Measurements from ENCODE around the gene TOMM20. TPM values are rescaled to one million over a fixed set of nuclear protein-coding genes. Genes with fewer than 3 reads are reported as not detected.

The TOMM20 gene
- total RNA-seq, 1 experiment from 2014 or later = 184 TPM

- TF ChIP-seq CTCF (IDR thresholded peaks at IDR 0.05) = no peak
- TF ChIP-seq TCF7 (CRISPR knock-in tag; IDR thresholded peaks at IDR 0.05; ENCODE audit: low read depth) = no peak
- TF ChIP-seq TEAD1 (CRISPR knock-in tag; IDR thresholded peaks at IDR 0.05) = no peak
- TF ChIP-seq NR2C2 (CRISPR knock-in tag; IDR thresholded peaks at IDR 0.05) = no peak
- no peak for TF ChIP-seq ZSCAN18 (CRISPR knock-in tag; IDR thresholded peaks at IDR 0.05)
- no peak for TF ChIP-seq FOXP1 (CRISPR knock-in tag; IDR thresholded peaks at IDR 0.05; ENCODE audit: borderline replicate concordance)
- no peak for TF ChIP-seq ZNF281 (CRISPR knock-in tag; IDR thresholded peaks at IDR 0.05)
- no peak for TF ChIP-seq JAZF1 (CRISPR knock-in tag; IDR thresholded peaks at IDR 0.05)
- DNase-seq (ENCODE audit: low spot score) (no peak), ATAC-seq (no peak)
- ChIA-PET CTCF (no interaction called here), POLR2A (no interaction called here)
- Mint-ChIP-seq H3K4me3 (no peak overlapping the region), H3K4me1 (no peaks in the 10 kb centered on the region), H3K9me3 (no peaks in the 10 kb centered on the region), H3K27me3 (ENCODE audit: low read depth) (no peaks in the 10 kb centered on the region), H3K27ac (peak overlapping the region; percentile 87; the same call in 1 of the 2 replicates), H3K36me3 (peaks cover 65% of the 10 kb centered on the region)
These were observed 17.5 kb downstream of the TOMM20 start for GRCh38 chr1:235111107-235111506.

GRCh38 chr1:235108876-235109275 is 19.8 kb downstream of the TOMM20 start:
- peaks cover 11% of the 10 kb centered on the region for H3K4me1 Mint-ChIP-seq
- H3K27ac Mint-ChIP-seq = no peak overlapping the region
- TF ChIP-seq, protein P1, sequence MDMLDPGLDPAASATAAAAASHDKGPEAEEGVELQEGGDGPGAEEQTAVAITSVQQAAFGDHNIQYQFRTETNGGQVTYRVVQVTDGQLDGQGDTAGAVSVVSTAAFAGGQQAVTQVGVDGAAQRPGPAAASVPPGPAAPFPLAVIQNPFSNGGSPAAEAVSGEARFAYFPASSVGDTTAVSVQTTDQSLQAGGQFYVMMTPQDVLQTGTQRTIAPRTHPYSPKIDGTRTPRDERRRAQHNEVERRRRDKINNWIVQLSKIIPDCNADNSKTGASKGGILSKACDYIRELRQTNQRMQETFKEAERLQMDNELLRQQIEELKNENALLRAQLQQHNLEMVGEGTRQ (CRISPR knock-in tag; IDR thresholded peaks at IDR 0.05) = no peak
- TF ChIP-seq ZNF416 (CRISPR knock-in tag; IDR thresholded peaks at IDR 0.05) = no peak
- no peak for TF ChIP-seq FOXK1 (CRISPR knock-in tag; IDR thresholded peaks at IDR 0.05)
- TF ChIP-seq, protein P2, sequence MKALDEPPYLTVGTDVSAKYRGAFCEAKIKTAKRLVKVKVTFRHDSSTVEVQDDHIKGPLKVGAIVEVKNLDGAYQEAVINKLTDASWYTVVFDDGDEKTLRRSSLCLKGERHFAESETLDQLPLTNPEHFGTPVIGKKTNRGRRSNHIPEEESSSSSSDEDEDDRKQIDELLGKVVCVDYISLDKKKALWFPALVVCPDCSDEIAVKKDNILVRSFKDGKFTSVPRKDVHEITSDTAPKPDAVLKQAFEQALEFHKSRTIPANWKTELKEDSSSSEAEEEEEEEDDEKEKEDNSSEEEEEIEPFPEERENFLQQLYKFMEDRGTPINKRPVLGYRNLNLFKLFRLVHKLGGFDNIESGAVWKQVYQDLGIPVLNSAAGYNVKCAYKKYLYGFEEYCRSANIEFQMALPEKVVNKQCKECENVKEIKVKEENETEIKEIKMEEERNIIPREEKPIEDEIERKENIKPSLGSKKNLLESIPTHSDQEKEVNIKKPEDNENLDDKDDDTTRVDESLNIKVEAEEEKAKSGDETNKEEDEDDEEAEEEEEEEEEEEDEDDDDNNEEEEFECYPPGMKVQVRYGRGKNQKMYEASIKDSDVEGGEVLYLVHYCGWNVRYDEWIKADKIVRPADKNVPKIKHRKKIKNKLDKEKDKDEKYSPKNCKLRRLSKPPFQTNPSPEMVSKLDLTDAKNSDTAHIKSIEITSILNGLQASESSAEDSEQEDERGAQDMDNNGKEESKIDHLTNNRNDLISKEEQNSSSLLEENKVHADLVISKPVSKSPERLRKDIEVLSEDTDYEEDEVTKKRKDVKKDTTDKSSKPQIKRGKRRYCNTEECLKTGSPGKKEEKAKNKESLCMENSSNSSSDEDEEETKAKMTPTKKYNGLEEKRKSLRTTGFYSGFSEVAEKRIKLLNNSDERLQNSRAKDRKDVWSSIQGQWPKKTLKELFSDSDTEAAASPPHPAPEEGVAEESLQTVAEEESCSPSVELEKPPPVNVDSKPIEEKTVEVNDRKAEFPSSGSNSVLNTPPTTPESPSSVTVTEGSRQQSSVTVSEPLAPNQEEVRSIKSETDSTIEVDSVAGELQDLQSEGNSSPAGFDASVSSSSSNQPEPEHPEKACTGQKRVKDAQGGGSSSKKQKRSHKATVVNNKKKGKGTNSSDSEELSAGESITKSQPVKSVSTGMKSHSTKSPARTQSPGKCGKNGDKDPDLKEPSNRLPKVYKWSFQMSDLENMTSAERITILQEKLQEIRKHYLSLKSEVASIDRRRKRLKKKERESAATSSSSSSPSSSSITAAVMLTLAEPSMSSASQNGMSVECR (CRISPR knock-in tag; IDR thresholded peaks at IDR 0.05; ENCODE audit: borderline replicate concordance) = no peak
- TF ChIP-seq ESRRA (CRISPR knock-in tag; IDR thresholded peaks at IDR 0.05; ENCODE audit: borderline replicate concordance) = no peak
- TF ChIP-seq ATF1 (CRISPR knock-in tag; IDR thresholded peaks at IDR 0.05) = no peak
- no peak for TF ChIP-seq ZNF532 (CRISPR knock-in tag; IDR thresholded peaks at IDR 0.05; ENCODE audit: borderline replicate concordance)
- ChIA-PET CTCF (interaction anchor here (2.1 kb wide), 1 partner anchor 15 kb away, joined by 6 read pairs; no protein-coding TSS in a partner anchor), POLR2A (interaction anchor here (1.1 kb wide), 2 partner anchors 9 to 17 kb away, joined by 3 to 4 read pairs; no protein-coding TSS in a partner anchor)
- no peak for ATAC-seq
- H3K36me3 Mint-ChIP-seq = peaks cover 50% of the 10 kb centered on the region
- H3K4me3 Mint-ChIP-seq = no peak overlapping the region
- no peaks in the 10 kb centered on the region for H3K9me3 Mint-ChIP-seq
- no peak for DNase-seq (ENCODE audit: low spot score)
- no peaks in the 10 kb centered on the region for H3K27me3 Mint-ChIP-seq (ENCODE audit: low read depth)
